Endodermal cell (in vitro differentiated cells): ENCODE measurements around the gene SOCS7. TPM values are rescaled to one million over a fixed set of nuclear protein-coding genes. Genes with fewer than 3 reads are reported as not detected.
A peak's percentile ranks its signal among the peaks of the same experiment; 100 is the strongest.

Experiments
- DNase-seq: peaks from one replicate; pipeline ENCODE4 v3.0.0-alpha.2; 2017
- H3K27ac ChIP-seq: 2 replicates; pipeline ENCODE4 v1.5.1; 2013; ENCODE audit warnings: mild to moderate bottlenecking, low read depth, low read length, moderate library complexity
- H3K27me3 ChIP-seq: 2 replicates; pipeline ENCODE4 v1.6.1; 2013; ENCODE audit warnings: mild to moderate bottlenecking, low read length, moderate library complexity; ENCODE audit not compliant: insufficient read depth, control insufficient read depth, poor library complexity, severe bottlenecking
- H3K36me3 ChIP-seq: 2 replicates; pipeline ENCODE4 v1.7.0; 2013; ENCODE audit warnings: mild to moderate bottlenecking, low read length, moderate library complexity; ENCODE audit not compliant: control insufficient read depth, insufficient read depth
- H3K4me1 ChIP-seq: one replicate; pipeline ENCODE4 v1.7.0; 2013; ENCODE audit warnings: low read length; ENCODE audit not compliant: control insufficient read depth, insufficient read depth
- H3K4me3 ChIP-seq: 2 replicates; pipeline ENCODE4 v1.5.1; 2013; ENCODE audit warnings: mild to moderate bottlenecking, low read length, moderate library complexity
- H3K9ac ChIP-seq: 2 replicates; pipeline ENCODE4 v1.6.1; 2013; ENCODE audit warnings: mild to moderate bottlenecking, low read length, moderate library complexity; ENCODE audit not compliant: poor library complexity, severe bottlenecking; ENCODE audit errors: extremely low read depth
- H3K9me3 ChIP-seq: 2 replicates; pipeline ENCODE4 v1.6.1; 2013; ENCODE audit warnings: mild to moderate bottlenecking, low read length, moderate library complexity; ENCODE audit not compliant: control insufficient read depth
- H3K27ac Mint-ChIP-seq: 2 replicates; pipeline ENCODE4 v1.8.0; 2020; ENCODE audit warnings: mixed read lengths
- H3K27me3 Mint-ChIP-seq: 2 replicates; pipeline ENCODE4 v1.8.0; 2021; ENCODE audit warnings: mild to moderate bottlenecking, mixed read lengths; ENCODE audit not compliant: insufficient read depth
- H3K36me3 Mint-ChIP-seq: 2 replicates; pipeline ENCODE4 v1.8.0; 2020; ENCODE audit warnings: low read depth, mixed read lengths
- H3K4me1 Mint-ChIP-seq: 2 replicates; pipeline ENCODE4 v1.8.0; 2020; ENCODE audit warnings: mixed read lengths
- H3K4me3 Mint-ChIP-seq: 2 replicates; pipeline ENCODE4 v1.8.0; 2020; ENCODE audit warnings: mild to moderate bottlenecking, moderate library complexity, mixed read lengths
- H3K9me3 Mint-ChIP-seq: 2 replicates; pipeline ENCODE4 v1.8.0; 2020; ENCODE audit warnings: mild to moderate bottlenecking, mixed read lengths
- WGBS, 2 experiments: methylation state at CpG; one replicate each; pipeline versions ENCODE4 v1.1.5 to v1.1.7; 2013; ENCODE audit warnings: missing lambda C conversion rate in 2 of 2, mixed read lengths in 1 of 2; ENCODE audit not compliant: insufficient coverage in 1 of 2, insufficient read length in 1 of 2; 5-methylcytosine and 5-hydroxymethylcytosine counted together
- total RNA-seq, 2 donors: library from RNA; stranded (reverse); fragmentation: NEBNext Ultra II Directional in 1 of 2; extraction: Animal tissue kit (Norgen Biotek cat#: 25700) in 1 of 2; gene quantifications; 2 replicates in 1 of 2; 3 replicates in 1 of 2; pipeline ENCODE4 v1.2.1, GENCODE V29; 2021
- TF ChIP-seq, protein P1 (sequence below): fragments of 200-600 bp; sonication (generic); conservative IDR thresholded peaks from 2 replicates; pipeline ENCODE4 v1.5.0; 2021; ENCODE audit warnings: antibody characterized with exemption, mild to moderate bottlenecking

The SOCS7 gene
- total RNA-seq, 2 donors from 2014 or later: 24.4 to 28.1 TPM

DNA sequence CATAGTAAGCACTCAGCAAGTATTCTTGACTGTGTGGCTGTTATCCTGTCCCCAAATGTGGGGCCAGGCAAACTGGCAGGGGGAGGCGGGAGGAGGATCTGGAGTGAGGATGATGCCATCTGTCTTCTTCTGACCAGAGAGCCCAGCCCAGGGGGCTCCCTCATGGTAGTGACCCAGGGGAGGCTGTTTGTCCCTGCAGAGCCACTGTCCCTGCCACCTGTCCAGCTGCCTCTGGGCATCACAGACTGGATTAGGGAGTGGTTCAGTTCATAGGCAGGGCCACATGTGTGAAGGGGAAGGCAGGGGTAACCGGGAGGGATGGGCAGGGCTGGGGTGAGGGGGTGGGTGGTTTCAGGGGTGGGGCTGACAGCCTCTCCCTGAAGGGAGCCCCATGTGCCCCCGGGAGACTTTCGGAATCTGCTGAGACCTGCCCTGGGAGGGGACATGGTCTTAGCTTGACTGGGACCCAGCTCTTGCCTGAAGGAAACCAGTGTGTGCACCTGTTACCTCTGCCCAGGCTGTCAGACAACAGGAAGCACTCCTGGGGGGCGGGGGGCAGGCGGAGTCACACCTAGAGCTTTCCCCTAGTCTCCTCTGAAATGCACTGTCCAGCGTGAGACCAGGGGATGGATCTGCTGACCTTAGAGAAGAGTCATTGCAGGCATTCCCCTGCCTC is 91.8 kb downstream of the SOCS7 start:
- peaks cover 6% of the 10 kb centered on the region for H3K27me3 Mint-ChIP-seq
- no peaks in the 10 kb centered on the region for H3K9me3 ChIP-seq
- WGBS, 2 experiments: 59 to 64% methylated on average over 4 to 7 of the region's 7 CpGs
- no peak overlapping the region for H3K27ac Mint-ChIP-seq
- no peak overlapping the region for H3K4me3 Mint-ChIP-seq
- H3K4me1 ChIP-seq: no peaks in the 10 kb centered on the region
- TF ChIP-seq, protein P1, sequence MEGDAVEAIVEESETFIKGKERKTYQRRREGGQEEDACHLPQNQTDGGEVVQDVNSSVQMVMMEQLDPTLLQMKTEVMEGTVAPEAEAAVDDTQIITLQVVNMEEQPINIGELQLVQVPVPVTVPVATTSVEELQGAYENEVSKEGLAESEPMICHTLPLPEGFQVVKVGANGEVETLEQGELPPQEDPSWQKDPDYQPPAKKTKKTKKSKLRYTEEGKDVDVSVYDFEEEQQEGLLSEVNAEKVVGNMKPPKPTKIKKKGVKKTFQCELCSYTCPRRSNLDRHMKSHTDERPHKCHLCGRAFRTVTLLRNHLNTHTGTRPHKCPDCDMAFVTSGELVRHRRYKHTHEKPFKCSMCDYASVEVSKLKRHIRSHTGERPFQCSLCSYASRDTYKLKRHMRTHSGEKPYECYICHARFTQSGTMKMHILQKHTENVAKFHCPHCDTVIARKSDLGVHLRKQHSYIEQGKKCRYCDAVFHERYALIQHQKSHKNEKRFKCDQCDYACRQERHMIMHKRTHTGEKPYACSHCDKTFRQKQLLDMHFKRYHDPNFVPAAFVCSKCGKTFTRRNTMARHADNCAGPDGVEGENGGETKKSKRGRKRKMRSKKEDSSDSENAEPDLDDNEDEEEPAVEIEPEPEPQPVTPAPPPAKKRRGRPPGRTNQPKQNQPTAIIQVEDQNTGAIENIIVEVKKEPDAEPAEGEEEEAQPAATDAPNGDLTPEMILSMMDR: no peak
- H3K4me3 ChIP-seq: no peak overlapping the region
- no peaks in the 10 kb centered on the region for H3K9me3 Mint-ChIP-seq
- no peaks in the 10 kb centered on the region for H3K36me3 ChIP-seq
- H3K4me1 Mint-ChIP-seq: no peaks in the 10 kb centered on the region
- no peak overlapping the region for H3K27ac ChIP-seq
- DNase-seq: no peak
- no peaks in the 10 kb centered on the region for H3K27me3 ChIP-seq
- H3K36me3 Mint-ChIP-seq: no peaks in the 10 kb centered on the region
- no peak overlapping the region for H3K9ac ChIP-seq

DNA sequence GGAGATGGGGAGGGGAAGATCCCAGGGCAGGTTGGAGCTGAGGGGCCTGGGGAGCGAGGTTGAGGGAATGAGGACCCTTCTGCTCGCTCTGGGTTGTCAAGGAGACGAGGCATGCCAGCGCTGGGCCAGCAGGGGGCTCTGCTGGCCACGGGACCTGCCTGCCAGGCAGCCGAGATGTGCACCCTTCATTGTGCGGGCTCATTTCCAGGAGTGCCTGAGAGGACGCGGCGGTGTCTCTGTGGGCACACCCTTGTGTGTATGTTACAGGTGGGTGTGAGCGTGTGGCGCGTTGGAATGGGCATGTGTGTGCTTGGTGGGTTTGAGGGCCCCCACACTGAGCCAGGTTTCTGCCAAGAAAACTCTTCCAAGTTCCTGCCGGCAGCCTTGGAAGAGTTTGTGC is 92.5 kb downstream of the SOCS7 start:
- H3K27ac Mint-ChIP-seq: no peak overlapping the region
- no peaks in the 10 kb centered on the region for H3K36me3 Mint-ChIP-seq
- Histone ChIP-seq H3K4me3 (no peak overlapping the region), H3K36me3 (no peaks in the 10 kb centered on the region), H3K27me3 (no peaks in the 10 kb centered on the region), H3K9me3 (no peaks in the 10 kb centered on the region), H3K9ac (no peak overlapping the region), H3K4me1 (no peaks in the 10 kb centered on the region), H3K27ac (no peak overlapping the region)
- no peak overlapping the region for H3K4me3 Mint-ChIP-seq
- 26 to 34% methylated on average over 6 to 14 of the region's 14 CpGs for WGBS, 2 experiments
- TF ChIP-seq, protein P1: peak; percentile 92
- H3K4me1 Mint-ChIP-seq: no peaks in the 10 kb centered on the region
- H3K27me3 Mint-ChIP-seq: peaks cover 6% of the 10 kb centered on the region
- H3K9me3 Mint-ChIP-seq: no peaks in the 10 kb centered on the region
- peak; percentile 94 for DNase-seq

DNA sequence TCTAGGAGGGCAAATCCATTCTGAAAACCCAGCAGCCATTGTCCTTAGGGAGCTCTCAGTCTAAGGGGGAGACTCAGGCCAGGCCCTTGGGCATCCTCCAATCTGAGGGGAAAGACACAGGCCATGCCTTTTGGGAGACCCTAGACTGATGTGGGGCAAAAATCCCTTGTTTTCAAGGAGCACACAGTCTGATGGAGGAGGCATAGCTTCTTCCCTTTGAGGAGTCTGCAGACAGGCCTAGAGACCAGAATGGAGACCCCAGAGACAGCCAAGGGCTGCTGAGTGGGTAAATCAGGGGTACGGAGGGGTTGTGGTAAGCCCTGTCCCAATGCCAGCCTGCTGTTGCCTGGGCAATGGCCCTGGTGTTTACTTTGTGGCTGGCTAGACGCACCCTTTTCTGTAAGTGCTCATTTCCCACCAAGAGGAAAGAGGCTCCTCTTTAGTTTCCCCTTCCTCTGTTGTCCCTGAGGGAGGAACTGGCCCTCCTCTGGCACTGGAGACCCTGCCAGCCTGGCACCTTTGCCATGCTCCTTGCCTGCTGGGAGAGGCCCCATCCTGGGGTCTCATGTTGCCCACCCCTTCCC is 96.0 kb downstream of the SOCS7 start:
- H3K4me1 ChIP-seq: peaks cover 9% of the 10 kb centered on the region
- TF ChIP-seq, protein P1: no peak
- DNase-seq: no peak
- Mint-ChIP-seq H3K27me3 (peaks cover 12% of the 10 kb centered on the region), H3K4me3 (no peak overlapping the region), H3K4me1 (peaks cover 22% of the 10 kb centered on the region), H3K9me3 (no peaks in the 10 kb centered on the region), H3K36me3 (no peaks in the 10 kb centered on the region), H3K27ac (no peak overlapping the region)
- H3K9ac ChIP-seq: no peak overlapping the region
- peaks cover under 1% of the 10 kb centered on the region for H3K27me3 ChIP-seq
- H3K36me3 ChIP-seq: no peaks in the 10 kb centered on the region
- no peak overlapping the region for H3K27ac ChIP-seq
- no peaks in the 10 kb centered on the region for H3K9me3 ChIP-seq
- 92 to 100% methylated on average over 2 of the region's 2 CpGs for WGBS, 2 experiments
- no peak overlapping the region for H3K4me3 ChIP-seq
